HEK293T (cell line): ENCODE data around the gene ASB10.

Experiments used
- ARNT ChIP-seq: fragments of 450-650 bp; IDR thresholded peaks from 2 replicates; pipeline ENCODE4 v1.6.1; 2017; ENCODE audit warnings: mild to moderate bottlenecking
- BHLHE40 ChIP-seq: fragments of 450-650 bp; IDR thresholded peaks from 2 replicates; pipeline ENCODE4 v1.6.1; 2016; ENCODE audit warnings: mild to moderate bottlenecking, moderate library complexity, borderline replicate concordance
- CTBP1 ChIP-seq: fragments of 450-650 bp; IDR thresholded peaks from 2 replicates; pipeline ENCODE4 v1.6.1; 2016; ENCODE audit warnings: borderline replicate concordance
- ELF4 ChIP-seq: fragments of 450-650 bp; IDR thresholded peaks from 2 replicates; pipeline ENCODE4 v1.6.1; 2017; ENCODE audit warnings: antibody characterized with exemption
- FOXA1 ChIP-seq: fragments of 450-650 bp; IDR thresholded peaks from 2 replicates; pipeline ENCODE4 v1.6.1; 2016; ENCODE audit warnings: mild to moderate bottlenecking
- FOXM1 ChIP-seq: fragments of 450-650 bp; IDR thresholded peaks from 2 replicates; pipeline ENCODE4 v1.6.1; 2017; ENCODE audit warnings: mild to moderate bottlenecking, borderline replicate concordance
- LEF1 ChIP-seq: fragments of 450-650 bp; IDR thresholded peaks from 2 replicates; pipeline ENCODE4 v1.6.1; 2017; ENCODE audit warnings: mild to moderate bottlenecking, borderline replicate concordance
- SP1 ChIP-seq: fragments of 450-650 bp; IDR thresholded peaks from 2 replicates; pipeline ENCODE4 v1.6.1; 2017
- SUZ12 ChIP-seq: fragments of 450-650 bp; IDR thresholded peaks from 2 replicates; pipeline ENCODE4 v1.6.1; 2016; ENCODE audit warnings: mild to moderate bottlenecking
- TARDBP ChIP-seq: fragments of 450-650 bp; IDR thresholded peaks from 2 replicates; pipeline ENCODE4 v1.6.1; 2016
- TF ChIP-seq, protein P1 (sequence below): fragments of 450-650 bp; IDR thresholded peaks from 2 replicates; pipeline ENCODE4 v1.6.1; 2016

DNA sequence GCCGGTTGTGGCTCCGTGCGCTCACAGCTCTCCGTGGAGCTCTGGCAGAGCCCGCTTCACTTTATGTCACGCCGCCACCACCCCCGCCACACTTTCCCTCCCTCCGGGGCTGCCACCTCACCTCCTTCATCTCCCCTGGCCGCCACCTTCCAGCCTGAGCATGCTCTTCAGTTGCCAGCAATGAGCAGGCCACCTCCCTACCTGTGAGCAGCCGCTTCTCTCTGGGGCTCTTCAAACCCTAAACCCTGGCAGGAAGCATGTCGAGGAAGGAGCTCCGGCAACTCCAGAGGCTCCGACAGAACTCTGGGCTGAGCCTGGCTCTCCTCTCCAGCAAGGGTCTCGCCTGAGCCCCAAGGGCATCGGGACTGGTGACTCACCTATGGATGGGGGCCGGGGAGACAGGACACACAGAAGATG lies 56.3 kb downstream of the ASB10 start:
- TF ChIP-seq FOXA1 = no peak
- TF ChIP-seq ARNT = no peak
- TF ChIP-seq, protein P1, sequence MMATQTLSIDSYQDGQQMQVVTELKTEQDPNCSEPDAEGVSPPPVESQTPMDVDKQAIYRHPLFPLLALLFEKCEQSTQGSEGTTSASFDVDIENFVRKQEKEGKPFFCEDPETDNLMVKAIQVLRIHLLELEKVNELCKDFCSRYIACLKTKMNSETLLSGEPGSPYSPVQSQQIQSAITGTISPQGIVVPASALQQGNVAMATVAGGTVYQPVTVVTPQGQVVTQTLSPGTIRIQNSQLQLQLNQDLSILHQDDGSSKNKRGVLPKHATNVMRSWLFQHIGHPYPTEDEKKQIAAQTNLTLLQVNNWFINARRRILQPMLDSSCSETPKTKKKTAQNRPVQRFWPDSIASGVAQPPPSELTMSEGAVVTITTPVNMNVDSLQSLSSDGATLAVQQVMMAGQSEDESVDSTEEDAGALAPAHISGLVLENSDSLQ = no peak
- no peak for TF ChIP-seq TARDBP
- TF ChIP-seq BHLHE40 = no peak
- no peak for TF ChIP-seq ELF4
- TF ChIP-seq SUZ12 = no peak
- TF ChIP-seq SP1 = no peak
- no peak for TF ChIP-seq CTBP1
- no peak for TF ChIP-seq FOXM1
- no peak for TF ChIP-seq LEF1
